HEK293 (cell line): ENCODE results near the gene PEAR1.

Experiments
- CTCF ChIA-PET: fragments of 350-600 bp; formaldehyde crosslinking; extraction: SDS; loops from one replicate; lab custom pipeline; 2021; ENCODE audit warnings: antibody characterized with exemption; lab: Yijun Ruan, JAX
- POLR2A ChIA-PET: fragments of 300-600 bp; formaldehyde crosslinking; extraction: SDS; loops from one replicate; lab custom pipeline; 2020; ENCODE audit warnings: antibody characterized with exemption, inconsistent platforms; lab: Yijun Ruan, JAX
- H3K27ac ChIP-seq: fragments of 200-500 bp; sonication (Bioruptor generic); 2 replicates; pipeline ENCODE4 v1.5.1; 2014; ENCODE audit warnings: low read depth, low read length, control low read depth, inconsistent platforms; ENCODE audit errors: extremely low read depth
- H3K36me3 ChIP-seq, 2 experiments: fragments of 200-500 bp in 1 of 2; sonication (Bioruptor generic) in 1 of 2; 1 replicate in 1 of 2; 2 replicates in 1 of 2; pipeline ENCODE4 v1.5.1; 2014 to 2017; ENCODE audit warnings: inconsistent platforms in 2 of 2, low read length in 2 of 2; ENCODE audit not compliant: control insufficient read depth in 2 of 2, insufficient read depth in 1 of 2
- H3K4me1 ChIP-seq: fragments of 200-500 bp; sonication (Bioruptor generic); 2 replicates; pipeline ENCODE4 v1.5.1; 2014; ENCODE audit warnings: mild to moderate bottlenecking, low read length, inconsistent platforms; ENCODE audit not compliant: control insufficient read depth, insufficient read depth
- H3K4me3 ChIP-seq: 2 replicates; pipeline ENCODE4 v1.5.1; 2011; ENCODE audit warnings: low read depth, mild to moderate bottlenecking, control low read depth, low read length, moderate library complexity
- H3K9me3 ChIP-seq: fragments of 200-500 bp; sonication (Bioruptor generic); 2 replicates; pipeline ENCODE4 v1.5.1; 2014; ENCODE audit warnings: low read depth, low read length, inconsistent platforms; ENCODE audit not compliant: control insufficient read depth, insufficient read depth
- GLIS1 ChIP-seq: fragments of 450-650 bp; formaldehyde crosslinking; IDR thresholded peaks from 2 replicates; pipeline ENCODE4 v1.5.1; 2016; ENCODE audit warnings: missing biosample characterization, missing genetic modification characterization
- PRDM10 ChIP-seq: fragments of 450-650 bp; formaldehyde crosslinking; IDR thresholded peaks from 2 replicates; pipeline ENCODE4 v1.5.1; 2016; ENCODE audit warnings: missing biosample characterization, missing genetic modification characterization
- ZBTB11 ChIP-seq: fragments of 450-650 bp; formaldehyde crosslinking; conservative IDR thresholded peaks from 2 replicates; pipeline ENCODE4 v1.5.1; 2016; ENCODE audit warnings: low read depth, missing biosample characterization, missing genetic modification characterization
- ZFP69B ChIP-seq: fragments of 450-650 bp; formaldehyde crosslinking; IDR thresholded peaks from 2 replicates; pipeline ENCODE4 v1.5.1; 2016; ENCODE audit warnings: missing biosample characterization, missing genetic modification characterization
- ZNF121 ChIP-seq: fragments of 450-650 bp; formaldehyde crosslinking; IDR thresholded peaks from 2 replicates; pipeline ENCODE4 v1.5.1; 2016; ENCODE audit warnings: missing biosample characterization, missing genetic modification characterization
- ZNF514 ChIP-seq: fragments of 450-650 bp; formaldehyde crosslinking; IDR thresholded peaks from 2 replicates; pipeline ENCODE4 v1.5.1; 2016; ENCODE audit warnings: missing biosample characterization, missing genetic modification characterization
- ZNF548 ChIP-seq: fragments of 450-650 bp; formaldehyde crosslinking; IDR thresholded peaks from 2 replicates; pipeline ENCODE4 v1.5.1; 2016; ENCODE audit warnings: missing biosample characterization, missing genetic modification characterization
- ZNF561 ChIP-seq: fragments of 450-650 bp; IDR thresholded peaks from 2 replicates; pipeline ENCODE4 v1.5.1; 2018; ENCODE audit warnings: missing biosample characterization, missing genetic modification characterization, borderline replicate concordance
- ZNF626 ChIP-seq: fragments of 450-650 bp; sonication (Bioruptor Pico); formaldehyde crosslinking; IDR thresholded peaks from 2 replicates; pipeline ENCODE4 v1.5.1; 2018; ENCODE audit warnings: missing biosample characterization, missing genetic modification characterization, inconsistent platforms
- ZNF792 ChIP-seq: fragments of 450-650 bp; formaldehyde crosslinking; IDR thresholded peaks from 2 replicates; pipeline ENCODE4 v1.5.1; 2016; ENCODE audit warnings: missing biosample characterization, missing genetic modification characterization
- TF ChIP-seq, protein P1 (sequence below): fragments of 450-650 bp; formaldehyde crosslinking; optimal IDR thresholded peaks from 2 replicates; pipeline ENCODE3; 2016; ENCODE audit warnings: missing biosample characterization, mild to moderate bottlenecking, missing genetic modification characterization
- TF ChIP-seq, protein P2 (sequence below): fragments of 450-650 bp; IDR thresholded peaks from 2 replicates; pipeline ENCODE4 v1.5.1; 2018; ENCODE audit warnings: missing biosample characterization, missing genetic modification characterization

The PEAR1 gene

GRCh38 chr1:156906206-156906906, 12.8 kb downstream of the PEAR1 start:
- H3K27ac ChIP-seq: no peak overlapping the region
- H3K36me3 ChIP-seq: no peaks in the 10 kb centered on the region
- no peaks in the 10 kb centered on the region for H3K4me1 ChIP-seq
- no peaks in the 10 kb centered on the region for H3K9me3 ChIP-seq
- TF ChIP-seq ZNF626 (tag by site-specific recombination): no peak
- TF ChIP-seq ZFP69B (tag by site-specific recombination): no peak
- no peak for TF ChIP-seq PRDM10 (tag by site-specific recombination)
- TF ChIP-seq ZNF548: no peak
- TF ChIP-seq ZNF514 (tag by site-specific recombination): no peak
- TF ChIP-seq, protein P1, sequence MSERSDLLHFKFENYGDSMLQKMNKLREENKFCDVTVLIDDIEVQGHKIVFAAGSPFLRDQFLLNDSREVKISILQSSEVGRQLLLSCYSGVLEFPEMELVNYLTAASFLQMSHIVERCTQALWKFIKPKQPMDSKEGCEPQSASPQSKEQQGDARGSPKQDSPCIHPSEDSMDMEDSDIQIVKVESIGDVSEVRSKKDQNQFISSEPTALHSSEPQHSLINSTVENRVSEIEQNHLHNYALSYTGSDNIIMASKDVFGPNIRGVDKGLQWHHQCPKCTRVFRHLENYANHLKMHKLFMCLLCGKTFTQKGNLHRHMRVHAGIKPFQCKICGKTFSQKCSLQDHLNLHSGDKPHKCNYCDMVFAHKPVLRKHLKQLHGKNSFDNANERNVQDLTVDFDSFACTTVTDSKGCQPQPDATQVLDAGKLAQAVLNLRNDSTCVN: no peak
- TF ChIP-seq ZNF792 (tag by site-specific recombination): no peak
- TF ChIP-seq GLIS1: no peak
- no peak overlapping the region for H3K4me3 ChIP-seq
- ChIA-PET POLR2A (no interaction called here), CTCF (interaction anchor here (0.6 kb wide), 1 partner anchor 14 kb away, joined by 3 read pairs; no protein-coding TSS in a partner anchor)

DNA sequence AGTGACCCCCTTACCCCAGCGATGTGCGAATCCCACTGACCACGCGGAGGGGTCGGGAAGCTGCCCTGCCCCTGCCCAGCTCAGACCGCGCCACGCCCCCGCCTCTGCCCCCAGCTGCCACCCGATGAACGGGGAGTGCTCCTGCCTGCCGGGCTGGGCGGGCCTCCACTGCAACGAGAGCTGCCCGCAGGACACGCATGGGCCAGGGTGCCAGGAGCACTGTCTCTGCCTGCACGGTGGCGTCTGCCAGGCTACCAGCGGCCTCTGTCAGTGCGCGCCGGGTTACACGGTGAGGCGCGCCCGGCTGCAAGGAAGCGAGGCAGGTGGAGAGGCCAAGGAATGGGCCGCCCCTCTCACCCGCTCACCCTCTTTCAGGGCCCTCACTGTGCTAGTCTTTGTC, 15.0 kb downstream of the PEAR1 start:
- CTCF ChIA-PET: interaction anchor here (1.7 kb wide), 1 partner anchor 166 kb away, joined by 5 read pairs; no protein-coding TSS in a partner anchor
- no peaks in the 10 kb centered on the region for H3K36me3 ChIP-seq
- H3K9me3 ChIP-seq: no peaks in the 10 kb centered on the region

More for the DNA sequence above, 15.0 kb downstream of the PEAR1 start:
- Histone ChIP-seq H3K4me3 (no peak overlapping the region), H3K4me1 (no peaks in the 10 kb centered on the region), H3K27ac (no peak overlapping the region)
- TF ChIP-seq, protein P2, sequence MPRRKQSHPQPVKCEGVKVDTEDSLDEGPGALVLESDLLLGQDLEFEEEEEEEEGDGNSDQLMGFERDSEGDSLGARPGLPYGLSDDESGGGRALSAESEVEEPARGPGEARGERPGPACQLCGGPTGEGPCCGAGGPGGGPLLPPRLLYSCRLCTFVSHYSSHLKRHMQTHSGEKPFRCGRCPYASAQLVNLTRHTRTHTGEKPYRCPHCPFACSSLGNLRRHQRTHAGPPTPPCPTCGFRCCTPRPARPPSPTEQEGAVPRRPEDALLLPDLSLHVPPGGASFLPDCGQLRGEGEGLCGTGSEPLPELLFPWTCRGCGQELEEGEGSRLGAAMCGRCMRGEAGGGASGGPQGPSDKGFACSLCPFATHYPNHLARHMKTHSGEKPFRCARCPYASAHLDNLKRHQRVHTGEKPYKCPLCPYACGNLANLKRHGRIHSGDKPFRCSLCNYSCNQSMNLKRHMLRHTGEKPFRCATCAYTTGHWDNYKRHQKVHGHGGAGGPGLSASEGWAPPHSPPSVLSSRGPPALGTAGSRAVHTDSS (tag by site-specific recombination): no peak
- TF ChIP-seq ZBTB11 (tag by site-specific recombination) (no peak), ZNF561 (no peak), ZNF121 (tag by site-specific recombination) (no peak)
- TF ChIP-seq, protein P1: no peak
- POLR2A ChIA-PET: no interaction called here
